Measurements from ENCODE around the gene ARHGAP18.

The ARHGAP18 gene

GRCh38 chr6:129698430-129698829 lies 11.5 kb downstream of the ARHGAP18 start:
- no peaks in the 10 kb centered on the region for H3K4me1 ChIP-seq (ENCODE audit: insufficient read depth, insufficient read length)
- TF ChIP-seq YY1 (IDR thresholded peaks at IDR 0.05; ENCODE audit: insufficient read depth, insufficient read length) (no peak), ZNF274 (IDR thresholded peaks at IDR 0.05; ENCODE audit: low read depth, low read length) (no peak), SUZ12 (IDR thresholded peaks at IDR 0.05; ENCODE audit: extremely low read depth, insufficient read depth, insufficient read length) (no peak)
- H3K36me3 ChIP-seq (ENCODE audit: insufficient read depth, insufficient read length, low read length), result no peaks in the 10 kb centered on the region
- DNase-seq (ENCODE audit: low read depth, low spot score), result no peak
- no peak overlapping the region for H3K4me3 ChIP-seq (ENCODE audit: insufficient read length, low read depth)
- H3K27me3 ChIP-seq (ENCODE audit: insufficient read depth, insufficient read length), result no peaks in the 10 kb centered on the region
- H3K9me3 ChIP-seq (ENCODE audit: insufficient read depth, low read length), result no peaks in the 10 kb centered on the region
- H3K9ac ChIP-seq (ENCODE audit: insufficient read length, low read depth), result no peak overlapping the region

- Histone ChIP-seq H3K4me3 (ENCODE audit: insufficient read length, low read depth) (no peak overlapping the region), H3K27me3 (ENCODE audit: insufficient read depth, insufficient read length) (no peaks in the 10 kb centered on the region), H3K9ac (ENCODE audit: insufficient read length, low read depth) (no peak overlapping the region), H3K4me1 (ENCODE audit: insufficient read depth, insufficient read length) (no peaks in the 10 kb centered on the region), H3K36me3 (ENCODE audit: insufficient read depth, insufficient read length, low read length) (no peaks in the 10 kb centered on the region), H3K9me3 (ENCODE audit: insufficient read depth, low read length) (no peaks in the 10 kb centered on the region)
- no peak for TF ChIP-seq ZNF274 (IDR thresholded peaks at IDR 0.05; ENCODE audit: low read depth, low read length)
- no peak for TF ChIP-seq YY1 (IDR thresholded peaks at IDR 0.05; ENCODE audit: insufficient read depth, insufficient read length)
- no peak for TF ChIP-seq SUZ12 (IDR thresholded peaks at IDR 0.05; ENCODE audit: extremely low read depth, insufficient read depth, insufficient read length)
- DNase-seq (ENCODE audit: low read depth, low spot score), result no peak
Observed at GRCh38 chr6:129697788-129698187, 12.2 kb downstream of the ARHGAP18 start.

- Histone ChIP-seq H3K36me3 (ENCODE audit: insufficient read depth, insufficient read length, low read length) (no peaks in the 10 kb centered on the region), H3K9ac (ENCODE audit: insufficient read length, low read depth) (no peak overlapping the region), H3K27me3 (ENCODE audit: insufficient read depth, insufficient read length) (no peaks in the 10 kb centered on the region), H3K4me3 (ENCODE audit: insufficient read length, low read depth) (no peak overlapping the region), H3K4me1 (ENCODE audit: insufficient read depth, insufficient read length) (no peaks in the 10 kb centered on the region), H3K9me3 (ENCODE audit: insufficient read depth, low read length) (no peaks in the 10 kb centered on the region)
- no peak for TF ChIP-seq YY1 (IDR thresholded peaks at IDR 0.05; ENCODE audit: insufficient read depth, insufficient read length)
- TF ChIP-seq SUZ12 (IDR thresholded peaks at IDR 0.05; ENCODE audit: extremely low read depth, insufficient read depth, insufficient read length), result no peak
- no peak for TF ChIP-seq ZNF274 (IDR thresholded peaks at IDR 0.05; ENCODE audit: low read depth, low read length)
- DNase-seq (ENCODE audit: low read depth, low spot score), result no peak
Observed at GRCh38 chr6:129696843-129697242, 13.1 kb downstream of the ARHGAP18 start.

GRCh38 chr6:129696028-129696418 lies 14.0 kb downstream of the ARHGAP18 start:
- Histone ChIP-seq H3K9me3 (ENCODE audit: insufficient read depth, low read length) (no peaks in the 10 kb centered on the region), H3K27me3 (ENCODE audit: insufficient read depth, insufficient read length) (no peaks in the 10 kb centered on the region), H3K9ac (ENCODE audit: insufficient read length, low read depth) (no peak overlapping the region), H3K36me3 (ENCODE audit: insufficient read depth, insufficient read length, low read length) (no peaks in the 10 kb centered on the region), H3K4me1 (ENCODE audit: insufficient read depth, insufficient read length) (no peaks in the 10 kb centered on the region), H3K4me3 (ENCODE audit: insufficient read length, low read depth) (no peak overlapping the region)
- no peak for DNase-seq (ENCODE audit: low read depth, low spot score)
- TF ChIP-seq SUZ12 (IDR thresholded peaks at IDR 0.05; ENCODE audit: extremely low read depth, insufficient read depth, insufficient read length) (no peak), ZNF274 (IDR thresholded peaks at IDR 0.05; ENCODE audit: low read depth, low read length) (no peak), YY1 (IDR thresholded peaks at IDR 0.05; ENCODE audit: insufficient read depth, insufficient read length) (no peak)

GRCh38 chr6:129695373-129696027 lies 14.5 kb downstream of the ARHGAP18 start:
- no peak for DNase-seq (ENCODE audit: low read depth, low spot score)
- Histone ChIP-seq H3K4me1 (ENCODE audit: insufficient read depth, insufficient read length) (no peaks in the 10 kb centered on the region), H3K36me3 (ENCODE audit: insufficient read depth, insufficient read length, low read length) (no peaks in the 10 kb centered on the region), H3K9ac (ENCODE audit: insufficient read length, low read depth) (no peak overlapping the region), H3K9me3 (ENCODE audit: insufficient read depth, low read length) (no peaks in the 10 kb centered on the region), H3K27me3 (ENCODE audit: insufficient read depth, insufficient read length) (no peaks in the 10 kb centered on the region), H3K4me3 (ENCODE audit: insufficient read length, low read depth) (no peak overlapping the region)
- TF ChIP-seq SUZ12 (IDR thresholded peaks at IDR 0.05; ENCODE audit: extremely low read depth, insufficient read depth, insufficient read length) (no peak), ZNF274 (IDR thresholded peaks at IDR 0.05; ENCODE audit: low read depth, low read length) (no peak), YY1 (IDR thresholded peaks at IDR 0.05; ENCODE audit: insufficient read depth, insufficient read length) (no peak)

GRCh38 chr6:129694036-129694435 lies 15.9 kb downstream of the ARHGAP18 start:
- TF ChIP-seq ZNF274 (IDR thresholded peaks at IDR 0.05; ENCODE audit: low read depth, low read length), result no peak
- no peak for TF ChIP-seq YY1 (IDR thresholded peaks at IDR 0.05; ENCODE audit: insufficient read depth, insufficient read length)
- TF ChIP-seq SUZ12 (IDR thresholded peaks at IDR 0.05; ENCODE audit: extremely low read depth, insufficient read depth, insufficient read length), result no peak
- H3K9ac ChIP-seq (ENCODE audit: insufficient read length, low read depth), result no peak overlapping the region
- H3K36me3 ChIP-seq (ENCODE audit: insufficient read depth, insufficient read length, low read length), result no peaks in the 10 kb centered on the region
- H3K4me3 ChIP-seq (ENCODE audit: insufficient read length, low read depth), result no peak overlapping the region
- no peak for DNase-seq (ENCODE audit: low read depth, low spot score)
- H3K9me3 ChIP-seq (ENCODE audit: insufficient read depth, low read length), result no peaks in the 10 kb centered on the region
- no peaks in the 10 kb centered on the region for H3K27me3 ChIP-seq (ENCODE audit: insufficient read depth, insufficient read length)
- no peaks in the 10 kb centered on the region for H3K4me1 ChIP-seq (ENCODE audit: insufficient read depth, insufficient read length)

- no peak for DNase-seq (ENCODE audit: low read depth, low spot score)
- H3K36me3 ChIP-seq (ENCODE audit: insufficient read depth, insufficient read length, low read length), result no peaks in the 10 kb centered on the region
- TF ChIP-seq ZNF274 (IDR thresholded peaks at IDR 0.05; ENCODE audit: low read depth, low read length), result no peak
- TF ChIP-seq SUZ12 (IDR thresholded peaks at IDR 0.05; ENCODE audit: extremely low read depth, insufficient read depth, insufficient read length), result no peak
- no peak for TF ChIP-seq YY1 (IDR thresholded peaks at IDR 0.05; ENCODE audit: insufficient read depth, insufficient read length)
- no peaks in the 10 kb centered on the region for H3K4me1 ChIP-seq (ENCODE audit: insufficient read depth, insufficient read length)
- H3K9me3 ChIP-seq (ENCODE audit: insufficient read depth, low read length), result no peaks in the 10 kb centered on the region
- H3K9ac ChIP-seq (ENCODE audit: insufficient read length, low read depth), result no peak overlapping the region
- no peak overlapping the region for H3K4me3 ChIP-seq (ENCODE audit: insufficient read length, low read depth)
- H3K27me3 ChIP-seq (ENCODE audit: insufficient read depth, insufficient read length), result no peaks in the 10 kb centered on the region
Observed at GRCh38 chr6:129692467-129692866, 17.5 kb downstream of the ARHGAP18 start.
